GM12878 (cell line): ENCODE data around the gene ARHGAP22. TPM values are rescaled to one million over a fixed set of nuclear protein-coding genes. Genes with fewer than 3 reads are reported as not detected.
A peak's percentile ranks its signal among the peaks of the same experiment; 100 is the strongest.

Experiments
- ATAC-seq: fragments of 200-7000 bp; cut with Tn5 transposase; 3 replicates; pipeline ENCODE4 v1.9.1; 2020; ENCODE audit warnings: mild to moderate bottlenecking, moderate library complexity
- BruUV-seq: library from RNA; stranded (reverse); fragments of 400-500 nt; replicated peaks from 2 replicates; lab custom pipeline; 2021; lab: Mats Ljungman, UMichigan
- CTCF ChIA-PET: fragments of 300-600 bp; sonication (Branson Sonifier 250); formaldehyde crosslinking; extraction: SDS; loops from one replicate; lab custom pipeline; 2021; ENCODE audit warnings: inconsistent platforms; lab: Yijun Ruan, JAX
- POLR2A ChIA-PET: fragments of 350-600 bp; formaldehyde crosslinking; extraction: SDS; loops from one replicate; lab custom pipeline; 2021; ENCODE audit warnings: inconsistent platforms; lab: Charles Lee
- RAD21 ChIA-PET: fragments of 300-600 bp; sonication (Branson Sonifier 250); formaldehyde crosslinking; loops from one replicate; lab custom pipeline; 2023; ENCODE audit warnings: antibody characterized with exemption; ENCODE audit not compliant: unreplicated experiment; lab: Charles Lee
- SMC1A ChIA-PET: fragments of 300-600 bp; sonication (Branson Sonifier 250); formaldehyde crosslinking; loops from one replicate; lab custom pipeline; 2023; ENCODE audit not compliant: unreplicated experiment, uncharacterized antibody; lab: Charles Lee
- DNase-seq: peaks from one replicate; pipeline ENCODE4 v3.0.0-alpha.2; 2011; ENCODE audit warnings: low read depth, low spot score
- FAIRE-seq: peaks from 3 replicates; lab custom pipeline; 2011; peaks lifted over from hg19 to GRCh38; lab: Jason Lieb, UNC
- H2AFZ ChIP-seq: 2 replicates; pipeline ENCODE4 v1.6.0; 2011; ENCODE audit warnings: low read depth, low read length, control low read depth; ENCODE audit not compliant: control insufficient read depth
- H3K27ac ChIP-seq: 2 replicates; pipeline ENCODE4 v1.5.1; 2011; ENCODE audit warnings: control low read depth; ENCODE audit not compliant: control insufficient read depth, insufficient read depth
- H3K27me3 ChIP-seq, 2 experiments: replicated peaks in 1 of 2; 2 replicates each; pipeline versions ENCODE4 v1.6.0 to v1.6.1; 2011; ENCODE audit warnings: low read length in 1 of 2; ENCODE audit not compliant: control insufficient read depth in 2 of 2, insufficient read depth in 2 of 2
- H3K36me3 ChIP-seq, 2 experiments: 2 replicates each; pipeline ENCODE4 v1.5.1; 2011; ENCODE audit warnings: low read length in 1 of 2; ENCODE audit not compliant: control insufficient read depth in 2 of 2, insufficient read depth in 2 of 2
- H3K4me1 ChIP-seq: 2 replicates; pipeline ENCODE4 v1.6.1; 2011; ENCODE audit warnings: mild to moderate bottlenecking, low read length, moderate library complexity, mixed read lengths; ENCODE audit not compliant: control insufficient read depth, insufficient read depth
- H3K4me2 ChIP-seq: 2 replicates; pipeline ENCODE4 v1.6.0; 2011; ENCODE audit warnings: control low read depth; ENCODE audit not compliant: control insufficient read depth, insufficient read depth
- H3K4me3 ChIP-seq: fragments of 200-600 bp; sonication (generic); 2 replicates; pipeline ENCODE4 v1.5.1; 2016
- H3K79me2 ChIP-seq: 2 replicates; pipeline ENCODE4 v1.6.0; 2011; ENCODE audit warnings: low read length; ENCODE audit not compliant: control insufficient read depth, insufficient read depth
- H3K9ac ChIP-seq: 2 replicates; pipeline ENCODE4 v1.8.0; 2011; ENCODE audit warnings: low read length, control low read depth, mixed read lengths; ENCODE audit not compliant: control insufficient read depth, insufficient read depth
- H3K9me3 ChIP-seq: replicated peaks from 3 replicates; pipeline ENCODE4 v1.5.1; 2011; ENCODE audit warnings: mild to moderate bottlenecking, low read length; ENCODE audit not compliant: control insufficient read depth, insufficient read depth
- H4K20me1 ChIP-seq: 2 replicates; pipeline ENCODE4 v1.6.0; 2011; ENCODE audit not compliant: control insufficient read depth, insufficient read depth
- NRF1 ChIP-seq: conservative IDR thresholded peaks from 2 replicates; pipeline ENCODE4 v1.6.1; 2011; ENCODE audit warnings: mild to moderate bottlenecking, low read depth, low read length, improper control_type of control experiment
- WGBS: methylation state at CpG from one replicate; pipeline ENCODE4 v1.1.6; 2016; ENCODE audit warnings: low lambda C conversion rate; ENCODE audit not compliant: insufficient replicate concordance, insufficient coverage; ENCODE audit errors: missing lambda C conversion rate; 5-methylcytosine and 5-hydroxymethylcytosine counted together
- in situ Hi-C: fragments of 300-500 bp; cut with MboI; formaldehyde crosslinking; loops from 9 replicates; pipeline ENCODE4 v1.14.3; 2018; ENCODE audit warnings: mixed read lengths
- intact Hi-C: fragments of 100-400 bp; cut with micrococcal nuclease; formaldehyde crosslinking; loops from one replicate; pipeline ENCODE4 v1.14.2; 2022; ENCODE audit not compliant: unreplicated experiment
- polyA plus RNA-seq, 11 experiments: library from polyadenylated mRNA; depleted of rRNA in 4 of 11; unstranded in 6 of 11; stranded (reverse) in 5 of 11; fragments of >200 nt; fragmentation: Nextera tagmentation in 4 of 11; fragmentation: Illumina TruSeq in 1 of 11; extraction: Ambion mirVana in 4 of 11; extraction: Trizol in 1 of 11; gene quantifications; 1 replicate in 1 of 11; 2 replicates in 10 of 11; pipeline versions ENCODE4 v1.2.1 to v1.2.3, GENCODE V29; 2011 to 2016; ENCODE audit warnings: inconsistent platforms in 2 of 11, missing spikeins in 2 of 11, low read depth in 1 of 11
- total RNA-seq, 4 experiments: library from RNA; depleted of rRNA in 3 of 4; stranded (reverse); fragments of >200 nt in 3 of 4; fragmentation: Illumina TruSeq in 1 of 4; extraction: Trizol in 1 of 4; gene quantifications; 2 replicates each; pipeline versions ENCODE4 v1.2.1 to v1.2.3, GENCODE V29; 2013 to 2021
- TF ChIP-seq, protein P1 (sequence below), 3 experiments: IDR thresholded peaks in 2 of 3; conservative IDR thresholded peaks in 1 of 3; 2 replicates each; pipeline ENCODE4 v1.5.1; 2011; ENCODE audit warnings: low read depth in 3 of 3, low read length in 3 of 3, mild to moderate bottlenecking in 3 of 3, control low read depth in 2 of 3, moderate library complexity in 2 of 3, inconsistent platforms in 1 of 3, mixed read lengths in 1 of 3; ENCODE audit not compliant: control insufficient read depth in 2 of 3, insufficient read depth in 1 of 3; ENCODE audit errors: extremely low read depth in 1 of 3

Gene ARHGAP22
- total and polyA plus RNA-seq, 10 of the 15 experiments (the other 5 are each of a cell fraction or from before 2014, with no cell fraction given) = 0.07 to 0.61 (median 0.18) TPM; not detected in 5

DNA sequence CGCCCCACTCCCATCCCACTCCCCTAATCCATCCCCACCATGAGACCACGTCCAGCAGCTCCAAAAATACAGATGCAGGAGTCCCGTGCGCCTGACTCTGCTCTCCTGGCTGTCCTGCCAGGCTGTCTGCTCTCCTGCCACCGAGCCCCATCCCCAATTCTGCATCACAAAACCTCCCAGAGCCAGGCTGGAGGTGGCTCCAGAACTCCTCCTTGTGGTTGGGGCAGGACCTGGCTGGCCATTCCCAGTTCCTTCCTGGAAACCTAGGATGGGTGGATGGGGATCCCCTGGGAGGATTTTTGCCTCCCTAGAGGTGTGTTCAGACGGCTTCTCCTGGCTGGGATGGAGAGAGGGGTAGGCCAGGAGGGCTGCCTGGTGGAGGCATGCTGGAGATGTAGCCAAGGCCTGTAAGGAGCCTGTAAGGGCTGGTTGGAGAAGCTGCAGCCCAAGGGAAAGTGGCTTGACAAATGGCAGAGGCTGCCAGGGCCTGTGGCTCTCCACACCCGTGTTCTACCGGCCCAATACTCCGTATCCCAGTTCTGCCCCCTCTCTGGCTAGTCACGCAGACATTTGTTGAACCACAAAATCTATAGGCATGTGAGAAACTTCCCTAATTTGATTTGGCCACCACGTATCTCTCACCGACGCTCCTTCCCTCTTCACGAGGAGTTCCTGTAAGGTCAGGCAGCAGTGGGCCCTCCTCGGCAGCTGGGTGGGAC, 99.3 kb downstream of the ARHGAP22 start:
- H3K4me3 ChIP-seq = no peak overlapping the region
- in situ Hi-C loops = no loop called here
- no peaks in the 10 kb centered on the region for H3K27me3 ChIP-seq
- intact Hi-C loops = loop anchor here (1.0 to 5.0 kb wide), 2 partner anchors 142 to 193 kb away; no protein-coding TSS in a partner anchor
- no peak overlapping the region for H3K9ac ChIP-seq
- no peaks in the 10 kb centered on the region for H4K20me1 ChIP-seq
- ATAC-seq (no peak), DNase-seq (no peak), FAIRE-seq (no peak)
- WGBS = 31% methylated on average over 15 of the region's 15 CpGs
- no TSS peak for BruUV-seq
- H3K27ac ChIP-seq = no peak overlapping the region
- H3K4me2 ChIP-seq = no peak overlapping the region
- no peak overlapping the region; the same call in 1 of the 2 replicates for H2AFZ ChIP-seq
- H3K9me3 ChIP-seq = no peaks in the 10 kb centered on the region
- H3K79me2 ChIP-seq = no peaks in the 10 kb centered on the region
- CTCF ChIA-PET = interaction anchor here (0.6 to 6.5 kb wide), 9 partner anchors 80 to 216 kb away, joined by 3 to 50 read pairs (median 4); no protein-coding TSS in a partner anchor
- SMC1A ChIA-PET = interaction anchor here (1.6 to 1.8 kb wide), 2 partner anchors 140 to 142 kb away, joined by 6 to 11 read pairs; no protein-coding TSS in a partner anchor
- peaks cover 9% of the 10 kb centered on the region for H3K4me1 ChIP-seq
- RAD21 ChIA-PET = interaction anchor here (1.4 to 1.7 kb wide), 3 partner anchors 61 to 144 kb away, joined by 5 to 11 read pairs (median 9); no protein-coding TSS in a partner anchor
- TF ChIP-seq, protein P1, sequence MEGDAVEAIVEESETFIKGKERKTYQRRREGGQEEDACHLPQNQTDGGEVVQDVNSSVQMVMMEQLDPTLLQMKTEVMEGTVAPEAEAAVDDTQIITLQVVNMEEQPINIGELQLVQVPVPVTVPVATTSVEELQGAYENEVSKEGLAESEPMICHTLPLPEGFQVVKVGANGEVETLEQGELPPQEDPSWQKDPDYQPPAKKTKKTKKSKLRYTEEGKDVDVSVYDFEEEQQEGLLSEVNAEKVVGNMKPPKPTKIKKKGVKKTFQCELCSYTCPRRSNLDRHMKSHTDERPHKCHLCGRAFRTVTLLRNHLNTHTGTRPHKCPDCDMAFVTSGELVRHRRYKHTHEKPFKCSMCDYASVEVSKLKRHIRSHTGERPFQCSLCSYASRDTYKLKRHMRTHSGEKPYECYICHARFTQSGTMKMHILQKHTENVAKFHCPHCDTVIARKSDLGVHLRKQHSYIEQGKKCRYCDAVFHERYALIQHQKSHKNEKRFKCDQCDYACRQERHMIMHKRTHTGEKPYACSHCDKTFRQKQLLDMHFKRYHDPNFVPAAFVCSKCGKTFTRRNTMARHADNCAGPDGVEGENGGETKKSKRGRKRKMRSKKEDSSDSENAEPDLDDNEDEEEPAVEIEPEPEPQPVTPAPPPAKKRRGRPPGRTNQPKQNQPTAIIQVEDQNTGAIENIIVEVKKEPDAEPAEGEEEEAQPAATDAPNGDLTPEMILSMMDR (IDR thresholded peaks at IDR 0.05 in 2 of 3, conservative IDR thresholded peaks at IDR 0.05 in 1 of 3; ENCODE audit: control insufficient read depth in 2 of 3, extremely low read depth in 1 of 3, insufficient read depth in 1 of 3, low read depth in 3 of 3, low read length in 3 of 3) = peak in 1 of 3 experiments; percentile 13; a peak in 1 of 6 replicates
- no peak for TF ChIP-seq NRF1
- POLR2A ChIA-PET = no interaction called here
- H3K36me3 ChIP-seq = no peaks in the 10 kb centered on the region
